GM21737 (cell line): ENCODE results near the gene TBC1D22A.

Experiments used
- ATAC-seq: cut with Tn5 transposase; IDR thresholded peaks from one replicate; pipeline ENCODE4 v1.9.1; 2021; ENCODE audit warnings: mild to moderate bottlenecking, moderate library complexity; ENCODE audit not compliant: unreplicated experiment

The TBC1D22A gene

DNA sequence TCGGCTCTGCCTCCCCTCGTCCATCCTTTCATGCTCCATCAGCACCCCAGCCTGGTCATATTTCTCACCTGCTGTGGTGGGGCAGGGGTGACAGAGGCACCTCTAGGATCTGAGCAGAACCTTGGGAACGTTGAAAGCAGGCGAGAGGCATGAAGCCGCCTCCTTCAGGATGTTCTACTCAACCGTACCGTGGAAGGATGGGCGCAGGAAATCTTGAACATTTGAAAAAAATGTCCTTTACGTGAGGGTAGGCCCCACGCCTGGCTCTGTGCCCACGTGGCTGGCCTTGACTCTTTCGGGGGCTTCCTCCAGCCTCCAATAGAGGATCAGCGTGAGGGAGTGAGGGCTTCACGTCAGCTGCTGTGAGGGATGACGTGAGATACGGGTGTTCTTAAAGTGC lies 90.7 kb downstream of the TBC1D22A start:
- ATAC-seq, result no peak

DNA sequence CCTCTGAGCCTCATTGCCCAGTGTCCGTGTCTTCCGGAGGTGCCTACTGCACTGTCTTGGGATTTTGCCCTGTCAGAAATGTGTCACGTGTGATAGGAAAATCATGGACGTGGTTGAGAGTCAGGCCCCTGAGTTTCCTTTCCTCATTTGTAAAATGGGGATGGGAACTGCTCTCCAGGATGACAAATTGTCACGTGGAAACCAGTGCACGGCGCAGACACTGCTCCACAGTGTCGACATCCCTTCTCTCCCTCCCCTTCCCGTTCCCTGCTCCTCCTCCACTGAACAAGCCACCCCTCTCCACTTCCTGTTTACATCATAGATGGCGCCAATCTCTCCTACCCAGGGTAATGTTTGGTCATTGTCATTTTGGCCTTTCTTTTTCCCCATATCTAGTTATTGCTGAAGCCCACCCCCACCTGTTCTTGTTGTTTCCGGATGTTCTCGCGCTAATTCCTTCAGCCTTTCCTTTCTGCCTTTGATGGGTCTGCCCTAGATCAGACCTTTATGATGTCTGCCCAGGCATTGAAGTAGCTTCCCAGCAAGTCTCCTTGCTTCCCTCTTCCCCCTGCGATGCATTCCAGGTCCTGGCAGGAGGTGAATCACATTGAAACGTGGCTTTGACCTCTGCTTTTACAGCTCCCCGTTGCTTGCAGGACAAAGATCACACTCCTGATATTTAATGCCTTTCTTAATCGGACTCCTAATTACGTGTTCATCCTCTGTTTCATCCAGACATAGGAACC lies 91.8 kb downstream of the TBC1D22A start:
- no peak for ATAC-seq

DNA sequence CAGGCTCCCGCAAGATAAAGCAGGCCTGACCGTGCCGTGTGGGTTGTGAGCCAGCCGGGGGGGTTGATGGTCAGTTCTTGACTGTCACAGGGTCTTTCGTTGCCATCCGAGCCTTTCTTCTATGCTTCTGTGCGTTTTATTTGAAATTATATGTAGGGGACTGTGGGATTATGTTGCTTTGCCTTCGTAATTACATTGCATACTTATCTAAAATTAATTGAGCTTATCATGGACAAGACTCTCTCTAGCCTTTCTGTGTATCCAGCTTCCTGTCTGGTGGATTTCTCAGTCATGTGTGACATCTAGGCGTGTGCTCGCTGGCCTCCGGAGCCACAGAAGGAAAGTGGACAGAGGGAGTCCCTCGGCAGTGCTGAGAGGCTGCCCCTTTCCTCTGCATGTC lies 93.2 kb downstream of the TBC1D22A start:
- no peak for ATAC-seq

DNA sequence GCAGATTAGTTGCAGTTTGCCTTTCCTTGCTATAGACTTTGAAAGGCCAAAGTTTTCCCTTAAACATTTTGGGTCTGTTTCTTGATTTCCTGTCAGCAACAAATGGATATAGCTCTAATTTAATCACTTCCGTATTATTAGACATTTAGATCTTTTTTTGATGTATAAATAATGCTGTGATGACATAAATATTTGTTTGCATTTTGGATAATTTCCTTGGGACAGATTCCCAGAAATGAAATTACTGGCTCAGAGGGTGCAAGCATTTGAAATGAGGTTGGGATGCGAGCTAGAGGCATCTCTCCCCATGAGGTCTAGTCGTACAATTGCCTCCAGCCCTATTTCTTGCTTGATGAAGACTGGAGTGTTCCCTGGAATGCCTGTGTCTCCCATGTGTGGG lies 94.2 kb downstream of the TBC1D22A start:
- ATAC-seq, result no peak

DNA sequence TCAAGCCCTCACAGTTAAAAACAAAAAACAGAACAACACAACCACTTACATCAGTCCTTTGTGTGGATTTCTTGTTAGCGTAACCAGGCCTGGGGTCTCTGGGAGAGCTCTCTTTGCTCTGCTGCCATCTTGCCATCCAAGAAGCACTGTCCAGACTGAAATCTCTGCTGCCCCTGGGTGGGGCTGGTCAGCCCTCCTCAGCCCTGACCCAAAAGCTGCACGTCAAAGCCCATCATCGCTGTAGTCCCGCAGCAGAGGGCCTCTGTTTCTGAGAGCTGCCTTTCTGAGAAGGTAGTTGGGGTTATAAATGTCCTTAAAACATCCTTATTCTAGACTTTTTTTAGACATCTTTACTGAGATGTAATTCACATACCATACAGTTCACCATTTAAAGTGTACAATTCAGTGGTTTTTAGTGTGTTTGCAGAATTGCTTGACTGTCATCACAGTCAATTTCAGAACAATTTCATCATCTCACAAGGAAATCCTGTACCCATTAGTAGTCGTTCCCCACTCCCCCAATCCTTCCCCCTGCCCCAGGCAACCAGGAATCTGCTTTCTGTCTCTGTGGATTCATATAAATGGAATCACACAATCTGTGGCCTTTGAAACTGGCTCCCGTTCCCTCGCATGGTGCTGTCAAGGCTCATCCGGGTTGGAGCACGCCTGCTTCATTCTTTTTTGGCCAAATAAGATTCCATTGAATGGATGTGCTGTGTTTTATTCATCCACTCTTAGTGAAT lies 94.9 kb downstream of the TBC1D22A start:
- no peak for ATAC-seq

DNA sequence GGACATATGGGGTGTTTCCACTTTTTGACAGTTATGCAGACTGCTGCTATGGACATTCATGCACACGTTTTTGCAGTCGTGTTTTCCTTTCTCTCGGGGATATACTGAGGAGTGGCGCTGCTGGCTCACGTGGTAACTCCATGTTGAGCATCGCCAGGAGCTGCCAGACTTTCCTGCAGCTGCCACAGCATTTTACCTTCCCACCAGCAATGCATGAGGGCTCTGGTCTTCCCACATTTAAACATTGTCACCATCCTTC lies 95.4 kb downstream of the TBC1D22A start:
- no peak for ATAC-seq

DNA sequence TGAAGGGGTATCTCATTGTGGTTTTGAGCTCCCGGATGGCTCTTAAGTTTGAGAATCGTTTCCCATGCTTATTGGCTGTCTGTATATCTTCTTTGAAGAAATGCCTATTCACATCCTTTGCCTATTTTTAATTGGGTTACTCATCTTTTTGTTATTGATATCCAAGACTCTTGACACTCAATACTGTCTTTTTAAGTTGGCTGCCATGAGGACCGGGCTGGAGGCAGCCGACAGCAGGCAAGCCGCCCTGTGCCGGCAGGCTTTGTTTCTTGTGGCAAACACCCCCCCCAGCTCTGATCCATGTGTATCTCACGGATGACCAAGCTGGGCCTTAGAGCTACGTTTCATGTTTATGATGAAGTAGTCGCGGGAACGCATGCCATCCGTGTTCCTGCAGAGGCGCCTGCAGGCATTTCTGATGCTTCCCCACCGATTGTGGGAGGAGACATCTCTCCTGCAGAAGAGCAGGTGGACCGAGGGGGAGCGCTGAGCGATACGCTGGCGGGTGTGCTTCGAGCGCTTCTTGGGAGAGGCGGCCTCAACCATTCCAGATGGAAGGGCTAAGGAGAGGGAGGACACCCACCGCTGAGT lies 95.8 kb downstream of the TBC1D22A start:
- ATAC-seq, result no peak

DNA sequence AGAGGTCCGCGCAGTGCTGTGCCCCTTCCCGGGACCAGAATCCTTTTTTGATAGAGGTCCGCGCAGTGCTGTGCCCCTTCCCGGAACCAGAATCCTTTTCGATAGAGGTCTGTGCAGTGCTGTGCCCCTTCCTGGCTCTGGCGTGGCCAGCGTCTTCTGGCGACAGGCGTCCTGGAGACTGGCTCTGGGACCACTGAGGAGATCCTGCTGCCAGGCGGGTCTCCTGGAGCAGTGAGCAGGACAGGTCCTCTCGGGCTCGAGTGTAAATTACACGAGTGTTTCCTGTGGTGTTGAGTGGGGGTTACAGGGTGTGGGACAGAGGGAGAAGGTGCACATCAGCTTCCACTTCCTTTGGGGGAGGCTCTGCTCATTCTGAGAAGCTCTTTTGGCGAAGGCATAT lies 98.1 kb downstream of the TBC1D22A start:
- no peak for ATAC-seq

DNA sequence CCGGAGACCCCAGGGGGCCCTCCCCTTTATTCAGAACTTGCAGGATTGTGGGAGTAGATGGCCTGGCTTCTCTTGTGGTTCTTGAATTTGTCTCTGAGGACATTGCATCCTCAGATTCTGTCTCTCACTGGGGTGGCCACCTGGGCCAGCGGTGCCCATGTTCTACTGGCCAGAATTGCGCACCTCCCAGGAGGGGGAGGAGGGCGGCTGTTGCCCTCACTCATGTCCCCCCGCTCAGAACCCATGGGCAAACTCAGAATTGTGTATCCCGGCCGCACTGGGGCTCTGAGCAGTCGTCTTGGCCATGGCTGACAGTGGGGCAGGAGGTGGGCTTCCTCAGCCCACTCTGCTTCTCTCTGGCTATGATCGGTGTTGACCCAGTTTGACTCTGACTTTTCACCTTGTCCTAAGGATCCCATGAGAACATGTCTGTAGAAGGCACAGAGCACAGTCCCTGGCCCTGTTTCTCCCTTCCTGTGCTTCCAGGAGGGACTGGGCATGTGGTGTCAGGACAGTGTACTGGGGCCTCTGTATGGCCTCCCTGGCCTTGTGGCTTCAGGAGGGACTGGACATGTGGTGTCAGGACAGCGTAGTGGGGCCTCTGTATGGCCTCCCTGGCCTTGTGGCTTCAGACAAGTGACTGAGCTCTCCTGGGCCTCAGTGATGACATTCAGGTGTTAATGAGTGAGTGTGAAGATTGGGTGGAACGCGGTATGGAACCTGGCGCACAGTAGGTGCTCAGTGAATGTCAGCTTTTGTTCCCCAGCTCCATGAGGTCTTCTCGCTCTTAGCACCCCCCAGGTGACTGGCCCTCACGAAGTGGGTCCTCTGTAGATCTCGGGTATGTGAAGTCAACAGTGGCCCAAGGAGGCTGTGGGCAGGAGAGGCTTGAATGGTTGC lies 99.3 kb downstream of the TBC1D22A start:
- ATAC-seq, result no peak

DNA sequence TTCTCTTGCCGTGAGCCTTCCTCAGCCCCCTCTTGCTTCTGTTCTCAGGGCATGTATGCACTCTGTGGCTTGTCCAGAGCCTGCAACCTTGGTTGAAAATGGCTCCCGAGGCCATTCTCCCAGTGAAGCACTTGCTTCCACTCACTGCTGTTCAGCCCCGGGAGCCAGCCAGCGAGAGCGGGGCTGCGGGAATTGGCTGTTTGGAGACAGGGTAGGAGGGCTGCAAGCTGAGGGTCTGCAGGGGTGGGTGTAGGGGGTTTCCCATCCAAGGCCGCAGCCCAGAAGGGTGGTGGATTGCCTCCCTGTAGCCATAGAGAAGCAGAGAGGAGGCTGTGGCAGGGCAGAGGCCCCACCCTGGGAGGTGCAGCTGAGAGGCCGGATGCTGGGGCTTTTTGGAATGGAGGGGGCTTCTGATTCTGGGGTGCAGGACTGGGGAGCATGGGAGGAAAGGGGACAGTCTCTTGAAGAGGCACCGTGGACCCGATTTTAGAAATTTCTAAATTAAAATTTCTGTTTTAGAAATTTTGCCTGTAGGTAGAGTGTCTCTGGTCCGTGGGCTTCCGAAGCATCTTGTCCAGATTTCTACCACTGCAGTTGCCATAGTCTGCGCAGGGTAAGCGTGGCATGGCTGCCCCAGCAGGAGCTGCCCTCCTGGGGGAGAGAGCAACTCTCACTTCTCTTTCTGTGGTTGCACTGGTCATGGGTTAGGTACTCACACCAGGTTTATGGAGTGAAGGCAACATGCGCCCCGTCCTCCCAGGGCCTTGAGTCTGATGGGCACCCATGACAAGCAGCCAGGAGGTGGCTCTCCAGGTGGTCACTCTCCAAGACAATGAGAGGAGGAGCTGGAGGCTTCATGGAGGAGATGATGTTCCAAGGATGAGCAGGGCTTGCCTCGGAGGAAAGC lies 100.2 kb downstream of the TBC1D22A start:
- no peak for ATAC-seq

DNA sequence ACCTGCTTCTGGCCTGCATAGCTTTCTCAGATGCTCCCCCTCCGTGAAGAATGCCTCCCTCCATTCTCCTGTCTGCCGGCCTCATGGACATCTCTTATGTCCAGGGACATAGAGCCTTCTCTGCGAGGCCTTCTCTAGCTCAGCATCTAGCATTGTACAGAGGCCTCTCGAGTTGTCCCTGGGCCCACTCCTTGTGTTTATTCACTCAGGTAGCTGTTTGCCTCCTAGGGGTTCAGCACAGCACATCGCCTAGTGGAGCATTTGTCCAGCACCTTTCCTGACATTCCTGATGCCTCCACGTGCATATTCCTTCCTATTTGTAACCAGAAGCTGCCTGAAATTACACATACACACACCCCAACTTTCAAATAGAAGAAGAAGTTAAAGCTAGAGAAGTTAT lies 101.3 kb downstream of the TBC1D22A start:
- no peak for ATAC-seq

DNA sequence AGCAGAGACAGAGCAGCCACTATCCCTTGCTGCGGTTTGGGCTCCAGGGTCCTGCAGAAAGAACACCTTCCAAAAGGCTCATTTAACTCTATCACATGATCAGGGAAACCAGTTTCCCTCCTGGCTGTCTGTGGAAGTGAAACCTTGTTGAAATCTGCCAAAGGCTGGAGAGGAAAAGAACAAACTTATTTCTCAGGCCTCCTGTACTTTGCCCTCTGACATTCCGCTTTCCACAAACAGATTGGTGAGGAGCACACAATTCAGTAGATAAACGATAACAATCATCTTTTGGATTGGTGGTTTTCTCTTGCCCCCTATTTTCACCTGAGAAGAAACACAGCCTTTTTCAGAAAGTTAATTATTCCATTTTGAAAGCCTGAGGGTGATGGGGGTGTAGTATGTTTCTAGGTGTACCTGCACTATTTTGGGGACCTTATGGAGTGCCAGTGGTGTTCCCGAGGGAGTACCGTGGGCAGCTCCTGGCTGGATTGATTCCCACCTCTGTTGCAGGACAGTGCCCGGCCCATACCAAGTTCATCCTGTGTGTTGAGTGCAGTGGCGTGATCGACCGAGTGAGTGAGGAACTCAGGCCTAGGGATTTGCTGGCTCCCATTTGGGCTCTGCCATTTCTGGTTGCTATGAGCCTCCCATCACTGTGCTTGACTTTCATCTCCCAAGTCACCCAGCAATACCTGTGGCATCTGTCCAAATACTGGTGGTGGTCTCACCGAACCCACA lies 102.0 kb downstream of the TBC1D22A start:
- ATAC-seq, result no peak

DNA sequence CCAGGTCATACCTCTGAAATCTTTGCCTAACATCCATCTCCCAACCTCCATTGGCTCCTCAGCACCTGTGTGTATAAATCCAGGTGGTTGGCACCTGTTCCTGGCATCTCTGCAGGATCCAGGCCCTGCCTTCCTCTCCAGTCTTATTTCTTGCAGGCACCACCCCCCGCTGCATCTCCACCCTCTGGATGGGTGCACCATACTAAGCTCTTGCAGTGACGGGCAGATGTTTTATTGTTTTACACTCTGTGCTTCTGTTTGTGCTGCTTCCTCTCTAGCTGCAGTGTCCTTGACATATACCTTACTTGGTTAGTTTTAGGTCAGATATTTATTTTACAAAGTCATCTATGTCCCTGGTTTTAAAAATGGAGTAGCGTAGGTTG lies 102.6 kb downstream of the TBC1D22A start:
- no peak for ATAC-seq

DNA sequence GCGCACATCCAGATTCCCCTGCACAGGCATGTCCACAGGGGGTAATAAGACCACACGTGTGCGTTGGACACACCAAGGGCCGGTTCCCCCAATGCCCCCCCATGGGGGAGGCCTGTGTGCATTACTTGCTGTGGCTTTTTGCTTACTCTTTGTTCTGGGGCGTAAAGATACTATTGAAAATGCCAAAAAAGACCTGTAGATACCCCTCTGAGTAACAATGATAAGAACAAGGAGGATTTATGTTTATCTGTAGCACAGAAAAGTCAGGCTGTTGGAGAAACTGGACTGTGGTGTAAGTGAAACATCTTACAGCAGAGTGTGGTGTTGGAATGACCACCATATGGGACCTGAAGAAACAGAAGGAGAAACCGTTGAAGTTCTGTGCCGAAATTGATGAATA lies 103.2 kb downstream of the TBC1D22A start:
- no peak for ATAC-seq

DNA sequence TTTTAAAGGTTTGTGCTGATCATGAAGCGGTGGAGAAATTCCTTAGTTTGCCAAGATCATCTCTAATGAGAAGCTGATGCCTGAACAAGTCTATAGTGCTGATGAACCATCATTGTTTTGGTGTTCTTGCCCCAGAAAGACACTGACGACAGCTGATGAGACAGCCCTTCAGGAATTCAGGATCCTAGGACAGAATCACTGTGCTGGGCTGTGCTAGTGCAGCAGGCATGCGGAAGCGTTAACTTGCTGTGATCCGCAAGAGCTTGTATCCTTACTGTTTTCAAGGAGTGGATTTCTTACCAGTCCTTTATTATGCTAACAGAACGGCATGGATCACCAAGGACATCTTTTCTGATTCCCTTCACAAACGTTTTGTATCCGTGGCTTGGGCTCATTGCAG lies 104.1 kb downstream of the TBC1D22A start:
- no peak for ATAC-seq

DNA sequence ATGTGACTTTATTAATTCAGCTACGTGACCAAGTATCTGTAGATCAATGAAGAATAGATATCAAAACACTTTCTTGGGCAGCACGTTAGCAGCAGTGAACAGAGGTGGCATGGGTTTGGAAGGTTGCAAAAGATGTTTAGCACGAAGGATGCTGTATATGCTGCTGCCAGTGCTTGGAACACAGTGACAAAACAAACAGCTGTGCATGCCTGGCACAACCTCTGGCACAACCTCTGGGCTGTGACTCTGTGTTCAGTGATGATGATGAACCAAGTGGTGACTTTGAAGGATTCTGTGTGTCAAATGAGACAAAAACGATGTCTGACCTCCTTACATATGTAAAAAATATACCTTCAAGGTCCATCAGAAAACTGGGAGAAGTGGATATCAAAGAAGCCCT lies 104.7 kb downstream of the TBC1D22A start:
- no peak for ATAC-seq

DNA sequence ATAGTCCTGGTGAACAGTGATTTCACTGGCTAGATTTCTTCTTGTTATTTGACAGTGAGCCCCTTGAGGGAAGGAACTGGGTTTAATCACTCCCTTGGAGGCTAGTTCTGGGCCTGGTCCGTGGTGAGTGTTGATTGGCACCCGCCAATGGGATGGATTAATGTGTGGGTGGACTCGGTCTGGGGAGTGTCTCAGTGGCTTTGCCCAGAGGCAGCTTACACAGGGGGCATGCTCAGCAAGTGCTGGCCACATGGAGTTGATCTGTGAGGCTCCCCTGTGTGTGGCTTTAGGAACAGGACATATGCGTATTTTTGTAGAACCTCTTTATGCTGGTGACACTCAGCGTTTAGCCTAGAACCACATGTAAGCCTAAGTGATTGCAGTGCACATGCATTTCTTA lies 106.9 kb downstream of the TBC1D22A start:
- ATAC-seq, result no peak

DNA sequence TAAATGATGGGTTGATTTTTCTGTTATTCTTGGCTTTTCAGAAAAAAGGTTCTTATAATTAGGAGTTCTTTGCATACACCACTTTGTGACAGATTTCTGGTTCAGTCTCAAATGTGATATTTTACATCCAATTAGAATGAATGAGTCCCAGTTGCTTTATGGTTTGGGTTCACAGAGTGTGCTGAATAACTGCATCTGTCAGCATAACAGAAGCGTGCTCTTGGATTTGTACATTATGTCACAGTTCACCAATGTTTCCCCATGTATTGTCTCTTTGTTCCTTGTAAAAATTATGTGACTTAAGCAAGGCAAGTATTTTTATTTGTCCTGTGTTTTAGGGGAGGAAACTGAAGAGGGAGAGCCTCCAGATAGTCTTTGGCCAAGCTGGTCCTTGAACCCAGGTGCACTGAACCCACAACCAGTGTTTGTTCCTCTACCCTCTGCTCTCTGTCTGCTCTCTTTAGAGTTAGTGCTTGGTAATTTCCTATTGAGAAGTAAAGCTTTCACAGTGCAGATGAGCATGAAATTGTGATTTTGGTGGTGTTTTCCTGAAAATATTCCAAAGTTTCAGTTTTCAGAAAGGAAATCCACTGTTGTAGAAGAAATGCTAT lies 107.5 kb downstream of the TBC1D22A start:
- no peak for ATAC-seq

DNA sequence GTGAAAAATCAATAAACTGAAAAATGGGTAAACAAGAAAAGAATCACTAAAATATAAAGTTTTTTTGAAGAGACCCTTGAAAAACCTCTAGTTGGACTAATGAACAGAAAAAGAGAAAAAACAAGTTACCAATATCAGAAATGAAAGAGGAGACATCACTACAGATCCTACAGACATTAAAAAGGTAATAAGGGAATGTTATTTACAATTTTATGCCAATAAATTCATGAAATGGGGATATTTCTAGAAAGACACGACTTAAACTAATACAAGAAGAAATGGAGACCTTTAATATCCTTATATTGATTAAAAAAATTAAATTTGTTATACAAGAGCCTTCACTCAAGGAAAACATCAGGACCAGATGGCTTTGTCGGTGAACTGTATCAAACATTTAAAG lies 109.4 kb downstream of the TBC1D22A start:
- ATAC-seq, result no peak
